Breast epithelium (tissue), 4 donors: ENCODE results near the gene CXXC5. TPM values are rescaled to one million over a fixed set of nuclear protein-coding genes. Genes with fewer than 3 reads are reported as not detected.

Source experiments
- DNase-seq, 2 donors: peaks; one replicate each; pipeline ENCODE4 v3.0.0-alpha.2; 2019; ENCODE audit warnings: low spot score in 2 of 2
- H3K27ac ChIP-seq, 2 donors: fragments of 200-600 bp; sonication (generic) in 1 of 2; one replicate each; pipeline ENCODE4 v1.5.1; 2016 to 2019; ENCODE audit warnings: mild to moderate bottlenecking in 1 of 2
- H3K27me3 ChIP-seq, 2 donors: fragments of 200-600 bp; sonication (generic) in 1 of 2; one replicate each; pipeline versions ENCODE4 v1.5.1 to v1.6.0; 2017 to 2019; ENCODE audit warnings: control low read depth in 1 of 2, mild to moderate bottlenecking in 1 of 2
- H3K36me3 ChIP-seq: fragments of 200-600 bp; one replicate; pipeline ENCODE4 v1.5.1; 2019
- H3K4me1 ChIP-seq, 2 donors: fragments of 200-600 bp; sonication (generic); one replicate each; pipeline ENCODE4 v1.5.1; 2016 to 2019; ENCODE audit warnings: control low read depth in 1 of 2
- H3K4me3 ChIP-seq, 3 donors: fragments of 200-600 bp; sonication (generic); 1 replicate in 2 of 3; 2 replicates in 1 of 3; pipeline ENCODE4 v1.5.1; 2016 to 2019; ENCODE audit warnings: mild to moderate bottlenecking in 3 of 3, moderate library complexity in 2 of 3
- H3K9me3 ChIP-seq, 2 donors: fragments of 200-600 bp; sonication (generic) in 1 of 2; one replicate each; pipeline ENCODE4 v1.5.1; 2016 to 2019; ENCODE audit warnings: control low read depth in 1 of 2
- POLR2A ChIP-seq: fragments of 450-650 bp; IDR thresholded peaks from one replicate; pipeline ENCODE4 v1.6.1; 2016; ENCODE audit warnings: antibody characterized with exemption, mild to moderate bottlenecking, moderate library complexity
- POLR2AphosphoS5 ChIP-seq, 3 donors: sonication (generic); formaldehyde crosslinking; IDR thresholded peaks; one replicate each; pipeline ENCODE4 v1.6.1; 2017; ENCODE audit warnings: antibody characterized with exemption in 3 of 3
- intact Hi-C: fragments of 100-400 bp; cut with DNase I; formaldehyde crosslinking; loops from one replicate; pipeline ENCODE4 v1.15.1; 2023; ENCODE audit warnings: low total_unique reads
- total RNA-seq, 3 donors: library from RNA; depleted of rRNA; stranded (reverse); fragments of >200 nt; gene quantifications; one replicate each; pipeline ENCODE4 v1.1.0, GENCODE V29; 2016
- TF ChIP-seq, protein P1 (sequence below), 3 donors: fragments of 450-650 bp; IDR thresholded peaks; one replicate each; pipeline ENCODE4 v1.5.1; 2016 to 2017; ENCODE audit warnings: antibody characterized with exemption in 3 of 3, mild to moderate bottlenecking in 3 of 3, moderate library complexity in 3 of 3

Gene CXXC5
- total RNA-seq, 3 donors from 2014 or later = 33.9 to 66.9 (median 38.3) TPM

DNA sequence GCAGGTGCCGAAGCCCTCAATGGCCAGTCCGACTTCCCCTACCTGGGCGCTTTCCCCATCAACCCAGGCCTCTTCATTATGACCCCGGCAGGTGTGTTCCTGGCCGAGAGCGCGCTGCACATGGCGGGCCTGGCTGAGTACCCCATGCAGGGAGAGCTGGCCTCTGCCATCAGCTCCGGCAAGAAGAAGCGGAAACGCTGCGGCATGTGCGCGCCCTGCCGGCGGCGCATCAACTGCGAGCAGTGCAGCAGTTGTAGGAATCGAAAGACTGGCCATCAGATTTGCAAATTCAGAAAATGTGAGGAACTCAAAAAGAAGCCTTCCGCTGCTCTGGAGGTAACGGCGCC, 32.9 kb downstream of the CXXC5 start:
- no peak overlapping the region for H3K27ac ChIP-seq

DNA sequence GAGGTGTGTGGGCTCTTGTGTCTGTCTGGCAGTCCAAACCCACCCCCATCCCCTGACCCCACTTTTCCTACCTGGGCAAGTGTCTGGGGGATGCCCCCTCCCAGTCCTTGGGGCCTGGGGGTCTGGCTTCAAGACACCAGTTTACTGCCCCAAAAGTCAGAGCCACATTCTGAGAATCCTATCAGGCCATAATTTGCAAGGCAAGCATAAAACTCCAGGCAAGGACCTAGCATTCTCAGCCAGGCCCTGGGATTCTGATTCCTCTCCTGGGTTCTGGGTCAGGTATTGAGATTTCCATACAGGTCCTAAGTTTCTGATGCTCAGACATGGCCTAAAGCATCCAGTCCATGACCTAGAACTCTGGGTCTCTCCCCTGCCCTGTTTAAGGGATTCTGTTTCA, 33.3 kb downstream of the CXXC5 start:
- Histone ChIP-seq H3K9me3 (no peaks in the 10 kb centered on the region), H3K36me3 (no peaks in the 10 kb centered on the region), H3K27me3 (no peaks in the 10 kb centered on the region), H3K27ac (peak overlapping the region in 1 of 2 donors; percentile 30), H3K4me1 (peaks cover 12 to 13% of the 10 kb centered on the region in 2 donors), H3K4me3 (no peak overlapping the region)
- TF ChIP-seq POLR2A = no peak
- TF ChIP-seq, protein P1, sequence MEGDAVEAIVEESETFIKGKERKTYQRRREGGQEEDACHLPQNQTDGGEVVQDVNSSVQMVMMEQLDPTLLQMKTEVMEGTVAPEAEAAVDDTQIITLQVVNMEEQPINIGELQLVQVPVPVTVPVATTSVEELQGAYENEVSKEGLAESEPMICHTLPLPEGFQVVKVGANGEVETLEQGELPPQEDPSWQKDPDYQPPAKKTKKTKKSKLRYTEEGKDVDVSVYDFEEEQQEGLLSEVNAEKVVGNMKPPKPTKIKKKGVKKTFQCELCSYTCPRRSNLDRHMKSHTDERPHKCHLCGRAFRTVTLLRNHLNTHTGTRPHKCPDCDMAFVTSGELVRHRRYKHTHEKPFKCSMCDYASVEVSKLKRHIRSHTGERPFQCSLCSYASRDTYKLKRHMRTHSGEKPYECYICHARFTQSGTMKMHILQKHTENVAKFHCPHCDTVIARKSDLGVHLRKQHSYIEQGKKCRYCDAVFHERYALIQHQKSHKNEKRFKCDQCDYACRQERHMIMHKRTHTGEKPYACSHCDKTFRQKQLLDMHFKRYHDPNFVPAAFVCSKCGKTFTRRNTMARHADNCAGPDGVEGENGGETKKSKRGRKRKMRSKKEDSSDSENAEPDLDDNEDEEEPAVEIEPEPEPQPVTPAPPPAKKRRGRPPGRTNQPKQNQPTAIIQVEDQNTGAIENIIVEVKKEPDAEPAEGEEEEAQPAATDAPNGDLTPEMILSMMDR (IDR thresholded peaks at IDR 0.05) = no peak
- TF ChIP-seq POLR2AphosphoS5 (IDR thresholded peaks at IDR 0.05) = no peak
- DNase-seq = no peak
- intact Hi-C loops = no loop called here

More for the DNA sequence above, 32.9 kb downstream of the CXXC5 start:
- no peaks in the 10 kb centered on the region for H3K36me3 ChIP-seq
- TF ChIP-seq POLR2A (no peak), POLR2AphosphoS5 (IDR thresholded peaks at IDR 0.05) (no peak)
- TF ChIP-seq, protein P1 (IDR thresholded peaks at IDR 0.05) = no peak
- intact Hi-C loops = no loop called here
- no peak overlapping the region for H3K4me3 ChIP-seq
- H3K9me3 ChIP-seq = no peaks in the 10 kb centered on the region
- peaks cover 12 to 13% of the 10 kb centered on the region in 2 donors for H3K4me1 ChIP-seq
- no peak for DNase-seq
- no peaks in the 10 kb centered on the region for H3K27me3 ChIP-seq

DNA sequence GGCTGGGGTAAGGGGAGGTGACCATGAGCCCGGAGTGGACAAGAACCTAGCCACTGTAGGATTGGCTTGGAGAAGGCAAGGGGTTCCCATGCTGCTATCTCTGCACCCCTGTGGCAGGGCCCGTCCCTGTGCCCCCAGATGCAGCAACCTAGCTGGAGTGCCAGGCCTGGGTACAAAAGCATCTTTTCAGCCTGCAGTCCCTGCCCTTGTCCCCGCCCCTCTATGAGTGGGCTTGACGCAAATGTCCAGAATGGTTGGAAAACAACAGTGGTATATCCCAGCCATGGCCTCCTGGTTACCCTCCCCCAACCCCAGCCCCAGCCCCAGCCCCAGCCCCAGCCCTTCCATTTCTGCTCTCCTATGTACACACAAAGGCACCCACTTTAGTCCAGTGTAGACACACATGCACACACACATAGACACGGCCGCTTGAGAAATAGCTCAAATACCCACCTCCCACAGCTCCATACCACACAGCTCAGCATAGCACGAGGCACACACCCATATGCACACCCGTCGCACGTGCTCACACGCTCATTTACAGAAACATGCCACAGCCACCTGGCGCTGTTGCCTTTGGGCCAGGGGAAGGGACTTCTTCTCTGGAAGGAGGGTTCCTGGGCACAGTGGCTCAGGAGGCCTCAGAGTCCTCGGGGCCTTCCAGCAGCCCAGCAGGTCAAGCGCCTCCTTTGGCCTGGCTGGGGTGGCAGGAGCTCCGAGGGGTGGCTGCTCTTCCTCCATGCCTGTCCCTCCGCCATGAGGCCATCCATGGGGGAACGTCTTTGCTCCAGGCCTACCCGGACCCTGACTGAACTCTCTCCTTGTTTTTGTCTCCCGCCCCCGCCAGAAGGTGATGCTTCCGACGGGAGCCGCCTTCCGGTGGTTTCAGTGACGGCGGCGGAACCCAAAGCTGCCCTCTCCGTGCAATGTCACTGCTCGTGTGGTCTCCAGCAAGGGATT, 34.1 kb downstream of the CXXC5 start:
- Histone ChIP-seq H3K4me1 (peaks cover 11 to 12% of the 10 kb centered on the region in 2 donors), H3K27ac (peak overlapping the region in 1 of 2 donors; percentile 32), H3K4me3 (no peak overlapping the region), H3K36me3 (no peaks in the 10 kb centered on the region), H3K27me3 (no peaks in the 10 kb centered on the region), H3K9me3 (no peaks in the 10 kb centered on the region)
- intact Hi-C loops = no loop called here
- TF ChIP-seq, protein P1 (IDR thresholded peaks at IDR 0.05) = no peak
- no peak for TF ChIP-seq POLR2AphosphoS5 (IDR thresholded peaks at IDR 0.05)
- TF ChIP-seq POLR2A = no peak
- DNase-seq = no peak

DNA sequence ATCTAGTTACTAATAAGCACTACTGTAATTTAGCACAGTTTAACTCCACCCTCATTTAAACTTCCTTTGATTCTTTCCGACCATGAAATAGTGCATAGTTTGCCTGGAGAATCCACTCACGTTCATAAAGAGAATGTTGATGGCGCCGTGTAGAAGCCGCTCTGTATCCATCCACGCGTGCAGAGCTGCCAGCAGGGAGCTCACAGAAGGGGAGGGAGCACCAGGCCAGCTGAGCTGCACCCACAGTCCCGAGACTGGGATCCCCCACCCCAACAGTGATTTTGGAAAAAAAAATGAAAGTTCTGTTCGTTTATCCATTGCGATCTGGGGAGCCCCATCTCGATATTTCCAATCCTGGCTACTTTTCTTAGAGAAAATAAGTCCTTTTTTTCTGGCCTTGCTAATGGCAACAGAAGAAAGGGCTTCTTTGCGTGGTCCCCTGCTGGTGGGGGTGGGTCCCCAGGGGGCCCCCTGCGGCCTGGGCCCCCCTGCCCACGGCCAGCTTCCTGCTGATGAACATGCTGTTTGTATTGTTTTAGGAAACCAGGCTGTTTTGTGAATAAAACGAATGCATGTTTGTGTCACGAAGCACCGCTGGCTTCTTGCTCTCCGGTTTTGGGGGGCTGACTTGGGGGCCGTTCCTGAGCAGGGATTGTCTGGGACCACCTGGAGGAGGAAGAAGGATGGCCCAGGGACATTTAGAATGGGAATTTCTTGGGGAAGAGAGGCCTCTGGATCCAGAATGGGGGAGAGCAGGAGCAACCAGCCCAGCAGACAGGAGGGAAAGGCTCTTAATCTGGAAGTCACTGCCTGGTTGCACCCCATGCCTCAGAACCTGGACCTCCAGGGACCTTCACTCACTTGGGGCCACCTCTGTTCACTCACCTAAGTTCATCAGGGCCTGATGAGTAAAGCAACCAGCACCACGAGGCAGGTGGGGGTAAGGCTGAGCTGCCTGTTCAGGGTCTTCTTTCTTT, 35.4 kb downstream of the CXXC5 start:
- H3K27me3 ChIP-seq = no peaks in the 10 kb centered on the region
- H3K4me3 ChIP-seq = no peak overlapping the region
- peak overlapping the region; percentile 77 to 78 for H3K27ac ChIP-seq
- H3K9me3 ChIP-seq = no peaks in the 10 kb centered on the region
- intact Hi-C loops = no loop called here
- H3K4me1 ChIP-seq = peaks cover 4 to 5% of the 10 kb centered on the region in 2 donors
- no peak for DNase-seq
- H3K36me3 ChIP-seq = no peaks in the 10 kb centered on the region
- TF ChIP-seq POLR2AphosphoS5 (IDR thresholded peaks at IDR 0.05) = no peak
- no peak for TF ChIP-seq POLR2A
- TF ChIP-seq, protein P1 (IDR thresholded peaks at IDR 0.05) = no peak
